ENCODE data around the gene SLC16A1. TPM values are rescaled to one million over a fixed set of nuclear protein-coding genes. Genes with fewer than 3 reads are reported as not detected.
A peak's percentile ranks its signal among the peaks of the same experiment; 100 is the strongest.
"Not testable (repeated sequence)": the region's sequence is repeated elsewhere in the genome, so short reads cannot be mapped to it uniquely, and the experiment has no call there.

Gene SLC16A1
- total RNA-seq, 1 donor from 2014 or later = 113 TPM

- Mint-ChIP-seq H3K27ac (ENCODE audit: unreplicated experiment) (no peak overlapping the region), H3K36me3 (ENCODE audit: low read depth) (peaks cover 17% of the 10 kb centered on the region), H3K9me3 (no peaks in the 10 kb centered on the region), H3K4me3 (peak overlapping the region; percentile 7), H3K4me1 (peaks cover 37% of the 10 kb centered on the region), H3K27me3 (ENCODE audit: low read depth) (no peaks in the 10 kb centered on the region)
- no peak for TF ChIP-seq CTCF (conservative IDR thresholded peaks at IDR 0.05)
- DNase-seq (ENCODE audit: low read depth, low spot score) = no peak
These were observed 5.1 kb upstream of the SLC16A1 start for GRCh38 chr1:112961072-112961471.

- Mint-ChIP-seq H3K4me1 (peaks cover 37% of the 10 kb centered on the region), H3K27me3 (ENCODE audit: low read depth) (no peaks in the 10 kb centered on the region), H3K4me3 (peak overlapping the region; percentile 7), H3K9me3 (no peaks in the 10 kb centered on the region), H3K27ac (ENCODE audit: unreplicated experiment) (no peak overlapping the region), H3K36me3 (ENCODE audit: low read depth) (peaks cover 13% of the 10 kb centered on the region)
- no peak for DNase-seq (ENCODE audit: low read depth, low spot score)
- TF ChIP-seq CTCF (conservative IDR thresholded peaks at IDR 0.05) = no peak
These were observed 4.4 kb upstream of the SLC16A1 start for GRCh38 chr1:112960384-112960783.

- not testable (repeated sequence) for H3K9me3 Mint-ChIP-seq; DNase-seq (ENCODE audit: low read depth, low spot score); H3K27me3 Mint-ChIP-seq (ENCODE audit: low read depth); H3K27ac Mint-ChIP-seq (ENCODE audit: unreplicated experiment)
- peak overlapping the region; percentile 99 for H3K4me3 Mint-ChIP-seq
- H3K36me3 Mint-ChIP-seq (ENCODE audit: low read depth) = peaks cover 13% of the 10 kb centered on the region
- peaks cover 59% of the 10 kb centered on the region for H3K4me1 Mint-ChIP-seq
These were observed 2.2 kb upstream of the SLC16A1 start for GRCh38 chr1:112958236-112958635.

- Mint-ChIP-seq H3K4me1 (peaks cover 65% of the 10 kb centered on the region), H3K4me3 (peak overlapping the region; percentile 99), H3K27me3 (ENCODE audit: low read depth) (no peaks in the 10 kb centered on the region), H3K27ac (ENCODE audit: unreplicated experiment) (peak overlapping the region; percentile 97), H3K9me3 (no peaks in the 10 kb centered on the region), H3K36me3 (ENCODE audit: low read depth) (peaks cover 9% of the 10 kb centered on the region)
- peak; percentile 7 for DNase-seq (ENCODE audit: low read depth, low spot score)
- TF ChIP-seq CTCF (conservative IDR thresholded peaks at IDR 0.05) = no peak
These were observed 1.3 kb upstream of the SLC16A1 start for GRCh38 chr1:112957133-112957812.

GRCh38 chr1:112956544-112957132 is 642 bp upstream of the SLC16A1 start:
- no peak for TF ChIP-seq CTCF (conservative IDR thresholded peaks at IDR 0.05)
- Mint-ChIP-seq H3K27me3 (ENCODE audit: low read depth) (no peaks in the 10 kb centered on the region), H3K27ac (ENCODE audit: unreplicated experiment) (peak overlapping the region; percentile 97), H3K4me3 (peak overlapping the region; percentile 99), H3K36me3 (ENCODE audit: low read depth) (peaks cover 12% of the 10 kb centered on the region), H3K4me1 (peaks cover 69% of the 10 kb centered on the region), H3K9me3 (no peaks in the 10 kb centered on the region)
- no peak for DNase-seq (ENCODE audit: low read depth, low spot score)

All from neural crest cell (in vitro differentiated cells).